Thymus (tissue), 11 donors: ENCODE data around the gene OR10D3. TPM values are rescaled to one million over a fixed set of nuclear protein-coding genes. Genes with fewer than 3 reads are reported as not detected.

Experiments
- DNase-seq, 9 donors: peaks; one replicate each; pipeline ENCODE4 v3.0.0-alpha.2; 2013; ENCODE audit warnings: low spot score in 9 of 9, low read depth in 6 of 9, missing footprints in 1 of 9
- H3K27ac ChIP-seq, 2 donors: one replicate each; pipeline ENCODE4 v1.5.1; 2013; ENCODE audit warnings: control low read depth in 1 of 2, low read depth in 1 of 2, low read length in 1 of 2, mild to moderate bottlenecking in 1 of 2, moderate library complexity in 1 of 2
- H3K27me3 ChIP-seq, 2 donors: one replicate each; pipeline ENCODE4 v1.5.1; 2013; ENCODE audit warnings: low read length in 1 of 2; ENCODE audit not compliant: control insufficient read depth in 2 of 2, insufficient read depth in 1 of 2
- H3K36me3 ChIP-seq, 2 donors: one replicate each; pipeline ENCODE4 v1.5.1; 2013; ENCODE audit warnings: low read length in 1 of 2, mild to moderate bottlenecking in 1 of 2, moderate library complexity in 1 of 2; ENCODE audit not compliant: control insufficient read depth in 2 of 2, insufficient read depth in 2 of 2
- H3K4me1 ChIP-seq, 2 donors: one replicate each; pipeline ENCODE4 v1.5.1; 2013; ENCODE audit warnings: low read length in 2 of 2; ENCODE audit not compliant: control insufficient read depth in 2 of 2, insufficient read depth in 2 of 2
- H3K4me3 ChIP-seq, 2 donors: one replicate each; pipeline ENCODE4 v1.5.1; 2013; ENCODE audit warnings: low read length in 2 of 2, control low read depth in 1 of 2, mild to moderate bottlenecking in 1 of 2
- H3K9me3 ChIP-seq, 2 donors: one replicate each; pipeline ENCODE4 v1.5.1; 2013; ENCODE audit warnings: low read length in 1 of 2, mild to moderate bottlenecking in 1 of 2; ENCODE audit not compliant: control insufficient read depth in 2 of 2, insufficient read depth in 1 of 2
- WGBS: extraction: QIAGEN DNeasy Blood & Tissue Kit; methylation state at CpG from one replicate; pipeline ENCODE4 v1.1.7; 2013; 5-methylcytosine and 5-hydroxymethylcytosine counted together
- polyA plus RNA-seq: library from polyadenylated mRNA; stranded (reverse); fragments of 200-250 nt; gene quantifications from one replicate; pipeline ENCODE4 v1.2.3, GENCODE V29; 2013
- total RNA-seq: library from RNA; stranded (reverse); fragments of 120-200 nt; gene quantifications from one replicate; pipeline ENCODE4 v1.2.4, GENCODE V29; 2013
- donor health status: healthy.

OR10D3 gene
- total and polyA plus RNA-seq, 2 donors, result not detected

DNA sequence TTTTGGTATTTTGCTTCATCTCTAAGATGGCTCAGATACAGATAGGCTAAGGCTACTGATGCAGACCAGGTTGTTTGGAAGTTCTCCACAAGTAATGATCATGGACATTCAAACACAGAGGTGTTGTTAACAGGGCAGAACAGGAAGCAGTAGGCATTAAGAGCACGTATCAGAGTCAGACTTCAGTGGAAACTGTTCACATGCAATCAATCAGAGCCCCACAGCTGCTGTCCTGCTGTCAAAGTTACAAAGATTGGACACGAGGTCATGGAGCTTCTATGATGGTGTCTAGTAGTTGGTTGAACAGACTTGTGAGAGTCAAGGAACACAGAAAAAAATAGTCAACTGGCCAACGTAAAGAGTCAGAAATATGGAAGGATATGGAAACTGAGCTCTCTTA is 19.8 kb downstream of the OR10D3 start:
- no peaks in the 10 kb centered on the region for H3K9me3 ChIP-seq
- no peak for DNase-seq
- 82% methylated on average over 3 of the region's 3 CpGs for WGBS
- no peak overlapping the region for H3K4me3 ChIP-seq
- no peaks in the 10 kb centered on the region for H3K4me1 ChIP-seq
- no peak overlapping the region for H3K27ac ChIP-seq
- H3K36me3 ChIP-seq, result no peaks in the 10 kb centered on the region
- H3K27me3 ChIP-seq, result no peaks in the 10 kb centered on the region

DNA sequence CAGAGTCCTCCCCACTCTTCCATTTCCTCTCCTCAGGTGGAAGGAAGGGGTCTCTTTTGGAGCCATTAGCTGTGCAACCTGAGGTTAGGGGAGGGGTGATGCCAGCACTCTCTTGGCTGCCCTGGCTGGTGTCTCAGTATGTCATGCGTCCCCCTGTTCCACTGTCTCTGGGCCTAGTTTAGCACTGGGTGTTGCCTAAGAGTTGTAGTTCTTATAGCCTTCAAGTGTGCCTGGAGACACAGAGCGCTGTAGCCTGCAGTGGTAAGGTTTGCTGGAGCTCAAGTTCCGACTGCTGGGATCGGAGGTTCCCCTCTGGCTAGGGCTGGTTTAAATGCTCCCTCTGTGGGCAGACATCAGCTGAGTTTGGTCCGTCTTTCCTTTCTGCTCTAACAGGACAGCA is 20.9 kb downstream of the OR10D3 start:
- no peak overlapping the region for H3K4me3 ChIP-seq
- 97% methylated on average over 5 of the region's 5 CpGs for WGBS
- H3K9me3 ChIP-seq, result no peaks in the 10 kb centered on the region
- no peaks in the 10 kb centered on the region for H3K27me3 ChIP-seq
- no peak overlapping the region for H3K27ac ChIP-seq
- no peaks in the 10 kb centered on the region for H3K36me3 ChIP-seq
- no peaks in the 10 kb centered on the region for H3K4me1 ChIP-seq
- no peak for DNase-seq

DNA sequence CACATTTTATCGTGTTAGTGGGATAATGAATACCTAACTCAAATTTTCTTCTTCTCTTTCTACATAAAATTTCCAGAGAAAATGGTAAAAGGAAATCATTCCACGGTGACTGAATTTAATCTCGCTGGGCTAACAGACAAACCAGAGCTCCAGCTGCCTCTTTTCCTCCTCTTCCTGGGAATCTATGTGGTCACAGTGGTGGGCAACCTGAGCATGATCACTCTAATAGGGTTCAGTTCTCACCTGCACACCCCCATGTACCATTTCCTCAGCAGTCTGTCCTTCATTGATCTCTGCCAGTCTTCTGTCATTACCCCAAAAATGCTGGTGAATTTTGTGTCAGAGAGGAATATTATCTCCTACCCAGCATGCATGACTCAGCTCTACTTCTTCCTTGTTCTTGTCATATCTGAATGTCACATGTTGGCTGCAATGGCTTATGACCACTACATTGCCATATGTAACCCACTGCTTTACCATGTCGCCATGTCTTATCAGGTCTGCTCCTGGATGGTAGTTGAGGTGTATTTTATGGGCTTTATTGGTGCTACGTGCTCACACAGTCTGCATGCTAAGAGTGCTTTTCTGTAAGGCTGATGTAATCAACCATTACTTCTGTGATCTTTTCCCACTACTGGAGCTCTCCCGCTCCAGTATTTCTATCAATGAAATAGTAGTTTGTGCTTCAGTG is 24.1 kb downstream of the OR10D3 start:
- DNase-seq, result no peak

DNA sequence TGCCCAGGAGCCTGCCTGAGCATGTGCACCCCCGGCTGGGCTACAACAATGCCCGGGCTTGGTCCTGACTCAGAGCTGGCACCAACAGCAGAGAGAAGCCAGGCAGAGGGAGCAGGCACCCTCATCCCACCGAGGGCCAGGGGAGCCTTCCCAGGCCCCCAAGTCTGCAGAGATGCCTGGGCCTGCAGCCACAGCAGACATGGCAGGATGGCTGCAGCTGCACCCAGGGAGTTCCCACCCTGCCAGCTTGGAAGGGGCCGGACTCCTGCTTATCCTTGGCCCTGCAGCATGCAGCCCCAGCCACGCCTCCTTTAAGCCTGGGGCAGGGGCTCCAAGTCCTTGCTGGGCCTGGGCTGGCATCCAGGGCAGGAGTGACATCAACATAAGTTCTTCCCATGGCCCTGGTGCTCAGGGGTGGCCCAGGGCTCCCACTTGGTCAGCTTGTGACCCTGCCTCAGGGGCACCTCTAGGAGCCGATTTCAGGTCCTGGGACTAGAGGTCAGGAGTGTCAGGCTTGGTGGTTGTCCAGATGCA is 26.7 kb downstream of the OR10D3 start:
- no peak for DNase-seq
- Histone ChIP-seq H3K4me3 (no peak overlapping the region), H3K27me3 (no peaks in the 10 kb centered on the region), H3K9me3 (no peaks in the 10 kb centered on the region), H3K36me3 (no peaks in the 10 kb centered on the region), H3K4me1 (no peaks in the 10 kb centered on the region), H3K27ac (no peak overlapping the region)
- WGBS, result 95% methylated on average over 6 of the region's 6 CpGs

More for the DNA sequence above, 24.1 kb downstream of the OR10D3 start:
- H3K27ac ChIP-seq, result no peak overlapping the region
- H3K27me3 ChIP-seq, result no peaks in the 10 kb centered on the region
- H3K36me3 ChIP-seq, result no peaks in the 10 kb centered on the region
- H3K9me3 ChIP-seq, result no peaks in the 10 kb centered on the region
- 74% methylated on average over 6 of the region's 6 CpGs for WGBS
- H3K4me3 ChIP-seq, result no peak overlapping the region
- no peaks in the 10 kb centered on the region for H3K4me1 ChIP-seq

DNA sequence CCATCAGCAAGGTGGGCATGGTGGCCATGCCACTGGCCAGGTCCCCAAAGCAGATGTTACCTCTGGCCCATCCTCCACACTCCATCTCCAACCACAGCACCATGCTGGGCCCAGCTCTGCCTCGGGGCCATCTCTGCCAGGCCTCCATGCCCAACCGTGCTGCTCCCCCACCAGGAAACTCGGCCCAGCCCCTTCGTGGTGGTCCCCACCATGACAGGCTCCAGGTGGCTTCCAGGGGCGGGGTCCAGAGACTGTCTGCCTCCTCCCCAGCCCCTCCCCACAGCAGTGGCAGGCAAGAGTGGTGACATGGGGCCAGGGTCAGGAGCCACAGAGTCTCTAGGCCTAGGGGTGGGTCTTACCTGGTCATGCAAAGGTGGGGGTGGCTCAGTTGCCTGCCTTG is 27.3 kb downstream of the OR10D3 start:
- H3K4me1 ChIP-seq, result no peaks in the 10 kb centered on the region
- no peak overlapping the region for H3K4me3 ChIP-seq
- H3K36me3 ChIP-seq, result no peaks in the 10 kb centered on the region
- H3K27me3 ChIP-seq, result no peaks in the 10 kb centered on the region
- no peak overlapping the region for H3K27ac ChIP-seq
- WGBS, result 94% methylated on average over 5 of the region's 5 CpGs
- no peaks in the 10 kb centered on the region for H3K9me3 ChIP-seq
- no peak for DNase-seq

DNA sequence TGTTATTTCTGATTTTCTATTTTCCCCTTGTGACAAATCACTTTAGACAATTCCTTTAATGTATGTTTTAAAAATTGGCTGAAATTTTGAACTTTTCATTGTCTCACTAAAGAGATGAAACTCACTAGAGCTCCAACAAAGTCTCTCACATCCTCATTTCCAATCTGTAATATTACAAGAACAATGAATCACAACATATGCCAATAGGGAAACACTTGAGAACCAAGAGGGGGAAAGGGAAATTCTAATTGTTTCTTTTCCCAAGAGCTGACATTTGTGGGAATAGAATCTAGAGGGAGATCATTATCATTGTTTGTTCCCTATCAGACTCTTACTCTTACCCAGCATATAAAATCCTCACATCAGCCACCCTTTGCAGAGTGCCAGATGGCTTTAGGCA is 28.2 kb downstream of the OR10D3 start:
- H3K4me1 ChIP-seq, result no peaks in the 10 kb centered on the region
- H3K27ac ChIP-seq, result no peak overlapping the region
- DNase-seq, result no peak

DNA sequence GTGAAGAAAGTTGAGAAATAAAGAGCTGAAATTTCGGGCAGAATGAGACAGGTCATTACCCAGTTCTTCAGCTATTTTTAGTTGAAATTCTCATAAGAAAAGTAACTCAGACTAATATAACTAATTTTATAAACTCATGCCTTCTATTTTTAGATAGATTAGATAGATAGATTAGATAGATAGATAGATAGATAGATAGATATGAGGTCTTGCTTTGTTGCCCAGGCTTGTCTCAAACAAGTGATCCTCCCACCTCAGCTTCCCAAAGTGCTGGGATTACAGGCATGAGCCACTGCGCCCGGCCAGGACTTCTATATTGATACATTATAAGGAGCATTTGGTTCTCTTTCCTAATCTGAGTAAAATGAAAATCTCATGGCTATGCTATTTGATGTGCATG is 30.9 kb downstream of the OR10D3 start:
- H3K27ac ChIP-seq, result no peak overlapping the region
- H3K36me3 ChIP-seq, result no peaks in the 10 kb centered on the region
- no peak for DNase-seq
- 94% methylated on average over 3 of the region's 3 CpGs for WGBS
- no peak overlapping the region for H3K4me3 ChIP-seq
- no peaks in the 10 kb centered on the region for H3K9me3 ChIP-seq
- no peaks in the 10 kb centered on the region for H3K27me3 ChIP-seq
- H3K4me1 ChIP-seq, result no peaks in the 10 kb centered on the region

More for the DNA sequence above, 28.2 kb downstream of the OR10D3 start:
- no peaks in the 10 kb centered on the region for H3K9me3 ChIP-seq
- H3K36me3 ChIP-seq, result no peaks in the 10 kb centered on the region
- no peaks in the 10 kb centered on the region for H3K27me3 ChIP-seq
- no peak overlapping the region for H3K4me3 ChIP-seq

DNA sequence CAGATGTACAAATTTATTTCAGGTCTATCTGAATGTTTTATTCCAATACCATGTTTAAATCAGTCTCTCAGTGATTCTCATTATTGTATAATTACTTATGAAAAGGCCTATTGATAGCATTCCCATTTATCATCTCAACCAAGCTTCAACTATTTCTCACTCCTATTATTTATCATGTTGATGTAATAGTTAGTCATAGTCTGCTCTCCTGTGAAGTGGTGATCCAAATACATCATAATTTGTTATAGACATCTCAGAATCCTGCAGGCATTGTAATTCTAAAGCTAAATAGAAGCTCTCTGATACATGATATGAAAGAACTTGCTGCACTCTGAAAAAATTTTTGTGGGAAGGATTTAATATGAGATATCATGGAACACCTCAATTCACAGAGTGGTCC is 36.0 kb downstream of the OR10D3 start:
- H3K27me3 ChIP-seq, result no peaks in the 10 kb centered on the region
- H3K9me3 ChIP-seq, result no peaks in the 10 kb centered on the region
- H3K36me3 ChIP-seq, result no peaks in the 10 kb centered on the region
- H3K4me3 ChIP-seq, result no peak overlapping the region
- no peaks in the 10 kb centered on the region for H3K4me1 ChIP-seq
- no peak for DNase-seq
- H3K27ac ChIP-seq, result no peak overlapping the region

DNA sequence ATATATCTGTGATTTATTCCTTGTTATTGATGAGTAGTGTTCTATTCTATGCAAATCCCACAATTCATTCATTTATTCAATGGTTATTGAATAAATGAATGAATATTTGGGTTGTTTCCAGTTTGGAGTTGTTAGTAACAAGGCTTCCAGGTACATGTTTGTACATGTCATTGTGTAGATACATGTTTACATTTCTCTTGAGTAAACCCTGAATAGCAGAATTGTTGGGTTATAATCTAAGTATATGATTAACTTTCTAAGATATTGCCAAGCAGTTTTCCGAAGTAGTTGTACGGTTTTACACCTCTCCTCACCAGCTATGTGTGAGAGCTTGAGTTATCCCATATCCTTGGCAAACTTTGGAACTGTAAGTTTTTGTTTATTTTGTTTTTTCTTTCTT is 39.3 kb downstream of the OR10D3 start:
- Histone ChIP-seq H3K4me1 (no peaks in the 10 kb centered on the region), H3K4me3 (no peak overlapping the region), H3K27me3 (no peaks in the 10 kb centered on the region), H3K27ac (no peak overlapping the region), H3K9me3 (no peaks in the 10 kb centered on the region), H3K36me3 (no peaks in the 10 kb centered on the region)
- DNase-seq, result no peak
- WGBS, result 97% methylated on average over 2 of the region's 2 CpGs
